ENCODE data around the gene GRIK2. TPM values are rescaled to one million over a fixed set of nuclear protein-coding genes. Genes with fewer than 3 reads are reported as not detected.

The GRIK2 gene
- total RNA-seq, 1 donor from 2014 or later = 0.86 TPM

GRCh38 chr6:101784094-101784493 lies 390.6 kb downstream of the GRIK2 start:
- TF ChIP-seq CTCF (conservative IDR thresholded peaks at IDR 0.05; ENCODE audit: low read depth, low read length) = no peak
- H3K4me3 ChIP-seq (ENCODE audit: low read depth, low read length) = no peak overlapping the region
- no peak for DNase-seq (ENCODE audit: low read depth)

DNA sequence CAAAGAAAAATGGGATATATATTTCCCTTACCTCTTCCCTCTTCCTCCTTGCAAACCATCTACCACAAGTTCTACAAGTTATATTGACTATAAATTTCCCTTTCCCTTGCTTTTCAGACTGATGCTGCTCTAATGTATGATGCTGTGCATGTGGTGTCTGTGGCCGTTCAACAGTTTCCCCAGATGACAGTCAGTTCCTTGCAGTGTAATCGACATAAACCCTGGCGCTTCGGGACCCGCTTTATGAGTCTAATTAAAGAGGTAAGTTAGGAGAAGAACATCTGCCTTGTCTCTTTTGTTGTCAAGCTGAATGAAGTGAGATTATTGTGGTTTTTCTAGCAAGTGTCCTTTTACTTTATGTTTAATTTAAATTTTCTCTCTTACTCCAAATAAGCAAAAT lies 406.0 kb downstream of the GRIK2 start:
- no peak for DNase-seq (ENCODE audit: low read depth)
- H3K4me3 ChIP-seq (ENCODE audit: low read depth, low read length) = no peak overlapping the region
- no peak for TF ChIP-seq CTCF (conservative IDR thresholded peaks at IDR 0.05; ENCODE audit: low read depth, low read length)

- H3K4me3 ChIP-seq (ENCODE audit: low read depth, low read length) = no peak overlapping the region
- no peak for DNase-seq (ENCODE audit: low read depth)
- TF ChIP-seq CTCF (conservative IDR thresholded peaks at IDR 0.05; ENCODE audit: low read depth, low read length) = no peak
These were observed 407.1 kb downstream of the GRIK2 start for GRCh38 chr6:101800598-101800997.

GRCh38 chr6:101803136-101803535 lies 409.6 kb downstream of the GRIK2 start:
- no peak overlapping the region for H3K4me3 ChIP-seq (ENCODE audit: low read depth, low read length)
- TF ChIP-seq CTCF (conservative IDR thresholded peaks at IDR 0.05; ENCODE audit: low read depth, low read length) = no peak
- no peak for DNase-seq (ENCODE audit: low read depth)

DNA sequence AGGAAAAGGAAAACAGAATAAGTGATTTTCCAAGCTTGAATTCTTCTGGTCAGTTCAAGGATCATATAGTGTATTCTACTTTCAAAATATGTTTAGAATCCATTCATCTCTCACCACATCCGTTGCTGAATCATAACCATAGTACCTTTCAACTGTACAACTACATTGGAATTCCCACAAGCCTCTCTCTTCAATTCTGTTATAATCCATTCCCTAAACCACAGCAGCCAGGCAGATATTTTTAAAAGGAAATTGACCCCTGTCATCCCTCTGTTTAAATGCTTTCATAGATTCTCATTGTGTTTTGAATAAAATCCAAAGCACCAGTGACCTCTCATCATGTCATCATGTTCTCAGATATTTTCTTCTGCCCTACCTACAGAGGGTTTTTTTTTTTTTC lies 412.7 kb downstream of the GRIK2 start:
- H3K4me3 ChIP-seq (ENCODE audit: low read depth, low read length) = no peak overlapping the region
- no peak for DNase-seq (ENCODE audit: low read depth)
- TF ChIP-seq CTCF (conservative IDR thresholded peaks at IDR 0.05; ENCODE audit: low read depth, low read length) = no peak

GRCh38 chr6:101811108-101811507 lies 417.6 kb downstream of the GRIK2 start:
- TF ChIP-seq CTCF (conservative IDR thresholded peaks at IDR 0.05; ENCODE audit: low read depth, low read length) = no peak
- DNase-seq (ENCODE audit: low read depth) = no peak
- no peak overlapping the region for H3K4me3 ChIP-seq (ENCODE audit: low read depth, low read length)

DNA sequence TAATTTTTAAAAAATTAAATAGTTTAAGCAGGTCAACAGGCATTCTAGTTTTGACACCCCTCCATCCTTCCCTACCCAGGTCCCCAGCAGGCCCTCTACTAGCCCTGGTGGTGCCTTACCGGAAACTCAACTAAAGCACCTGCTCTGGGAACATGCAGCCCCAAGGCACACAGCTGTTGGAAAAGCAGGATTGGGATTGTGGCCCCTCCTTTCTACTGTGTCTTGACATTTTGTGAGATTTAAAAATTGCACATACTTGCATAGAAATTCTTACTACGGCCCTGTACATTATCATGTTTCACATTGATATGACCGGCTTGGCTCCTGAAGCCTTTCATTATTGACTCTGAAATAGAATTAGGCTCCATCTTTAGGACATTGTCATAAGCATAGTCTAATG lies 423.2 kb downstream of the GRIK2 start:
- DNase-seq (ENCODE audit: low read depth) = no peak
- H3K4me3 ChIP-seq (ENCODE audit: low read depth, low read length) = no peak overlapping the region
- no peak for TF ChIP-seq CTCF (conservative IDR thresholded peaks at IDR 0.05; ENCODE audit: low read depth, low read length)

All from epithelial cell of proximal tubule (primary cell).